Measurements from ENCODE around the gene CCDC85C.

GRCh38 chr14:99601361-99601831, 2.6 kb downstream of the CCDC85C start:
- TF ChIP-seq CTCF (IDR thresholded peaks at IDR 0.05; ENCODE audit: low read depth, low read length), result no peak
- no peak for TF ChIP-seq EZH2phosphoT487 (IDR thresholded peaks at IDR 0.05; ENCODE audit: low read depth)
